Embryonic facial prominence (tissue), 1 donor: ENCODE measurements around the gene INSC.

Experiments
- DNase-seq: peaks from one replicate; pipeline ENCODE4 v3.0.0-alpha.2; 2016; ENCODE audit errors: extremely low spot score

Gene INSC

DNA sequence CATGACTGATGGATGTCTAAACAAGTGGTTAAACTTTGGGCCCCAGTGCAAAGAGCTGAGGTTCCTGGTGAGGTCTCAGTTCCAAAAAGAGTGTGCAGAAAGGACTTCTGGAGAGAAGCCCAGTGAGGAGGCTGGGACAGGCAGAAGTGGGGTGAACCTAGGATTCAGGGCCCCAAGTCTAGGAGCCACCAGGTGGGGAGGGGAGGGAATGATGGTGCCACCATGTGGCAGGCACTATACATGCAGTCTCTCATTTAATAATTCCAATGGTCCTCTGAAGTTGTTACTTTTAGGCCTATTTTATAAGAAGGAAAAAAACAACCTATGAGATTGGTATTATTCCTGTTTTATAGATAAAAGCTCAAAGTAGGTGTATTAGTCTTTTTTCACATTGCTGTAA is 102.0 kb downstream of the INSC start:
- no peak for DNase-seq

DNA sequence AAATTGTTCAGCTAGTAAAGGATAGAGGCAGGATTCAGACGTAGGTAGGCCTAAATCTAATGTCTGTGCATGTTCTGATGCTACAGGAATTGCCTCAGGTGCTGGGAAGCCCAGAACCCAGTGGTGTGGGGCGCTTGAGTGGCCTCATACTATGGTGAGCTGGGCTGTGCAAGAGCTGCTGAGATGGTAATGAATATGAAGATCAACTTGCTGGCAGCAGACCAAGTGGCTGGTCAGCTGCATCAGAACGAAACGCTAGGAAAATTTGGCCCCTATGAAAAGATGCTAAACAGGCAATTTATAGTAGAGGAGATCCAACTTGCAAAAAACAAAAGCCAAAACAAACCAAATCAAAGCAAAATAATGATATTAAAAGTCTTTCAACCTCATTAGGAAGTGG is 102.7 kb downstream of the INSC start:
- DNase-seq: no peak

DNA sequence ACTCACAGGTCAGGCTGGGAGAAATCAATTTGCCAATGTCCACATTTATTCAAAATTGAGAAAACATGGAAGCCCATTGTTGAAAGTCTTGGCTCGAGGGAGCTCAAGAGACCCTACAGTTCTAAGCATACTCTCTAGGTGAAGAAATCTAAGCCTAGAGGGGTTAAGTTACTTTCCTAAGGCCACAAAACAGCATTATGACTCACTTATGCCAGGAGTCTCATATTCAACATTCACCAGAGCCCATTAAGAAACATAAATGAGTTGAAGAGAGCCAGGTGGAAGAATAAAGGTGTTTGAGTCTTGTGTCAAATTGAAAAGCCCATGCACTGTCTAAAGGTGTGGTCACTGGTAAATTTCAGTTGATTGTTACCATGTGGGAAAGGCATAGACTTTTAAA is 108.1 kb downstream of the INSC start:
- no peak for DNase-seq

DNA sequence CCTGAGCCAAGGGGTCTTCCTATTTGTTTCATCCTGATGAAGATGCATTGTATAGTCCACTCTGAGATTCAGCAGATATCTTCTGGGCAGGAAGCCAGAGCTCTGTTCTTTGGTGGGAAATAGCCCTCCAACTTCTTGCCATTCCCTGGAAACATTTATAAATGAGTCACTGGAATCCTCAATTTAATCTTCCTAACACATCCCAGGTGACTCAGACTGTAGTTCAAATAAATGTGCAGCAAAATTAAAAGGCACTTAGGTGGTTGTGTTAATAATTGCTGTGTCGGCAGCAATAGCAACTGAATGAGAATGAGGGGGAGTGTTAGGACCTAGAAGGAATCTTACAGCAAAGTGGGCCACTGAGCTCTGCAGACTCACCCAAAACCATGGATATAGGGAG is 108.6 kb downstream of the INSC start:
- DNase-seq: no peak

DNA sequence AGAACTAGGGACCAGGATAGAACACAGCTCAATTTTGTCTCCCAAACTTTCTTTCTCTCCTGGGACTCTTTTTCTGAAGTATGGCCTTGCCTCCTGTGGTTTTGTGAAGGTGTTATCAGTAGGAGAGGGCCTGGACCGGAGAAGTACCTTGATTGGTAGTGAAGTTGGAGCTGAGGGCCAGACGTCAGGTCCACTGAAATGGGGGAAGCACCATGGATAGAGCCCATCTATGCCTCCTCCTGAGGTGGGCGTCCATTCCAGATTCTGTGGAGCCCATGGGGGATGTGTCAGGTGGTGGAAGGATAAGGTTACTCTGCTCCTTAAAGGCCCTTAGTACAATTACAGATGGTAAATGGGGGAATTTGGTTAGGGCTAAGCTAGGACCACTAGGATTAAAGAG is 109.7 kb downstream of the INSC start:
- DNase-seq: no peak

DNA sequence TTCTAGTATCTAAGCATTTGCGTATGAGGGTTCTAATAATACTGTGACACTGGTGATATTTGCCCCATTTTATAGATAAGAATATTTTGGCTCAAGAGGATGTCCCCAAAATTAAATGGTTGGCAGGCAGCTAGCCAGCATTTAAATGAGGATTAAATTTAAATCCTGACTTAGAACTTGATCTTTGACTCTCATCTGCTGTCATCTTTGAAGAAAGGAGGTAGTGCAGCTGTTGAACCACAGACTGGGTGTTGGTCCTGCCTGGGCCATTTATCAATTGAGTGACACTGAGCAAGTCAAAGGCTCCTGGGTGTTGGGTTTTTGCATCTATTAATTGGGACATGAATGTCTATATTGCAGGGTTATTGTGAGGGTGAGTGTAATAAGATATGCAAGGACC is 112.3 kb downstream of the INSC start:
- no peak for DNase-seq

DNA sequence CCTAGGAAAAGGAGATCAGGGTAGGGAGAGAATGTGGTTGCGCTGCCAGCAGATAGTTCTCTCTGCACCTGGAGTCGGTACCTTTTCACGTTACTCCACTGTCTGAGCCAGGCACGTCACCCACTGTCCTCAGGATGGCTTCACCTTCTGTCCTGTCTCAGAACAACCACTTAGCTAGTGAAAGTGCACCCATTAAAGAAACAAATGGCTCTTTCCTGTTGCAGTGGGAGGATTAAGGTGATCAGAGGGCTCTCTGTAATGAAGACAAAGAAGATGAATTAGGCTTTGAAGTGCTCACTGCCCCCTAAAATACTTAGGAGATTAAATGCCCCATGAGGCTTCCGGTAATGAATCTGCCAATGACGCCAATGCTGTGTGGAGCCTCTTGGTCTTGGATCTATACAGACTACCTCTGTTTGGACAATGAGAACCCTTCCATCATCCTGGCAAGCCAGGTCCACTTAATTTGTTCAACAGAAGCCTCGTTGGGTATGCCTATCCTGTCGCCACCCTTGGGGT is 113.7 kb downstream of the INSC start:
- DNase-seq: no peak

DNA sequence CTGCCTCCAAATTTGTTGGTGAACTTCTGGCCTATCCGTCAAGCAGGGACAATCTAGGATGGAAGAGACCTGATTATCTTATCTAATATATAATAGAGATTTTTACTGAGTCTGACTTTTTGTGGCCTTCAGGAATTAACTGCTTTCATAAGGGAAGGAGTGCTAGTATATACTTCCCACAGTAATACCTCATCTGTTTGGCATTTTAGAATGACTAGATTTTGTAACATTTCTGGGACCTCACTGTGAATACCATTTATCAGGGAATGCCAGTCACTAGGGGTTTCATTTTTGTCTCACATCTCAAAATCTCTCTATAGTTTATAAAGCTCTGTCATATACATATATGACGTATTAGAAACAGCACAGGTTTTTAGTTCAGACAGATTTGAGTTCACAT is 114.3 kb downstream of the INSC start:
- no peak for DNase-seq

DNA sequence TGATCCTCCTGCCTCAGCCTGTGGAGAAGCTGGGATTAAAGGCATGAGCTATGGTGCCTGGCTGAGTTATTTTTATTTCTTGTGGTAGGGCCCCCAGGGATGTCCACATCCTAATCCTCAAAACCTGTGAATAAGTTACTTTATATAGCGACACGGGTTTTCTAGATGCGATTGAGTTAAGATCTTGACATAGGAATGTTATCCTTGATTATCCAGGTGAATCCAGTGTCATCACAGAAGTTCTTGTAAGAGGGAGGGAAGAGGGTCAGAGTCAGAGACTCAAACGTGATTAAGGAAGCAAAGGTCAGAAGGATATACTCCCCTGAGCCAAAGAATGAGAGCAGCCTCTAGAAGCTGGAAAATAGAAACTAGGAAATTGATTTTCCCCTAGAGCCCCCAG is 117.8 kb downstream of the INSC start:
- DNase-seq: no peak

DNA sequence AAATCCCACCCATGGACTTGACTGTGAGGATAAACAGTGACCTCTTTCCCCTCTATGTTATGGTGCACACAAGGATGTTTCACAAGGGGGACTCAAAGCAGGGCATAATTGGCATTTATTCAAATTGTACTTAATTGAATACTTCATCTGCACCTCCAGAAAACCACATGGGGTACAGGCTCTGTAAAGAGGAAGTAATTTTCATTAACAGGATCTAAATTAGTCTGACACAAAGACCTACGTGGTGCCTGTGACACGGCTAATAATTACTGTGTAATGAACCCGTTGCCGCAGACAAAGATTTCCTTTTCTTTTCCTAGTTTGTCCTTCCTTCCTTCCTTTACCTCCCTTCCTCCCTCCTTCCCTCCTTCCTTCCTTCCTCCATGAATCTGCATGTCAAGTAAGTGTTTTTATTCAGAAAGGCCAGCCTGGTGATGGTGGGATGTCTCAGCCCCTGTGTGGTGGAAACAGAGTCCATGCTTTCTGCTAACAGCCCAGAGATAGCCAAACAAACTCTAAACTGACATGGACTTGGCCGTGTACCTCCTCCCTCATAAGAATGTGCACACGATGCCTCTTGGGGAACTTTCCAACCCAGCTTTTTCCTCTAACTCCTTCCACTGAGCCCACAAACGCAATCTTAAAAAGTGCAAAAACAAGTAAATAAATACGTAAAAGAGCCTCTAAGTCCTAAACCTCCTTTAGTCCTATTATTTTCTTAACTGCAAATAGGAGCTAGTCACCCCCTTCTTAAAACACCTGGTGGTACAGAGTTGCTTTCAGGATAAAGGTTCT is 118.8 kb downstream of the INSC start:
- DNase-seq: no peak

DNA sequence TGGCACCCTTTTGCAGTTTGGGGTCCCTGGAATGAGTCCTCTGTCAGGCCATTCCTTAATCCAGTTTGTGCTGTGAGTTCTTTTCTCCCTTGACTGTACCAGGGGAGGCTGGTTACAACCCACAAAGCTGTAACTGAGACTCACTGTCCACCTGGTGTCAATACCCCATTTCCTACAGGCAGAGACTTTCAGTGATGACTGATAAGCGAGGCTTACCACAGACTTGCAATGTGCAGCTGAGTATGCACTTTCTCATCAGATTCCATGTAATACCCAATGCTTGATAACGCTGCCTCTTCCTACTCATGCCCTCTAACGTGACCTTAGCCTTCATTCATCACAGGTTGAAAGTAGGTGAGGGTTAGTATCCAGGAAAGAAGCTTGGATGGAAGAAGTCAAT is 120.1 kb downstream of the INSC start:
- DNase-seq: no peak

DNA sequence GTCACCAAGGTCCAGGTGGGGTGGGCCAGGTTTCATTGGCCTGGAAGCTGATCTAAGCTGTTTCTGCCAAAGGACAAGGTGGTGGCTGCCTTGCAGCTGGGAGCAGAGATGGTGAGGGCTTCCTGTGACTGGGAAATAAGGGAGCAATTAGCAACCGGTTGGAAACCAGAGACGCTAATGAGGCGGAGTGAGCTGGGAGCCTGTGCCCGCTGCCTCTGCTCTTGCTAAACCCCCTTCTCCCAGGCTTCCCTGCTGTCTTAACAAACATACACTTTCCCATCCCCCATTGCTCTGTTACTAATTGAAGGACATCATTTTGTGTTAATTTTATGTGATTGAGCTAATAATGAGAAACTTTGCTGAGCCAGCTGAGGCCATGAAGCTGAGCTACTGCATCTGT is 121.8 kb downstream of the INSC start:
- no peak for DNase-seq

DNA sequence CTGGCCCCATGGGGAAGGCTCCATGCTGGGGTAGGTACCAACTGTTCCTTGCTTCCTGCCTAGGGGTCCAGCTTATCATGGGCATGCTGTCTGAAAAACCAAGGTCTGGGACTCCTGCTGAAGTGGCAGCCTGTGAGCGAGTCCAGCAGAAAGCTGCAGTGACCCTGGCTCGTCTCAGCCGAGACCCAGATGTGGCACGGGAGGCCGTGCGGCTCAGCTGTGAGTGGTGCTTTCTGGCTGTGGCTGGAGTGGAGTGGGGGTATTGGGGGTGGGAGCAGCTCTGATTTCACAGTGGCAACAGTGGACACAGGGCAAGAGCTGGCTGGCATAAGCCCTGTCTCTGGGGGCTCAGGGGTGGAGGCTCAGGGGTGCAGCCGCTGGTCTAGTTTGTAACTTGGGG is 124.1 kb downstream of the INSC start:
- no peak for DNase-seq

DNA sequence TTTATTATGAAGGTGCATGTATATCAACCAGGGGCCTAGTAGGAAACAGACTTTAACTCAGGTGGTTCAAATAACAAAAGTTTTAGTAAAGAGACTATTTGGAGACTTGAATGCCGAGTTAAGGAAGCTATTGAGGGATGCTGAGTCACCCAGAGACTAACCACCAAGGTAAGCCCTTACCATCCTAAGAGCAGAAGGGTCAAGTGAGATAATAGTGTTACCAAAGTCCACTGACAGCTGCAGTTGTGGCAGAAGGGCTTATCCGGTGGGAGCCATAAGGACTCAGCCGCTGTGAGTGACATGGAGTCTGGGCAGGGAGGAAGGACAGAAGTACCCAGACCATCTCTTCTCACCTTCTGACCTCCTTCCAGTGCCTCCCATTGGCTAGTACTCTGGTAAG is 134.0 kb downstream of the INSC start:
- no peak for DNase-seq

DNA sequence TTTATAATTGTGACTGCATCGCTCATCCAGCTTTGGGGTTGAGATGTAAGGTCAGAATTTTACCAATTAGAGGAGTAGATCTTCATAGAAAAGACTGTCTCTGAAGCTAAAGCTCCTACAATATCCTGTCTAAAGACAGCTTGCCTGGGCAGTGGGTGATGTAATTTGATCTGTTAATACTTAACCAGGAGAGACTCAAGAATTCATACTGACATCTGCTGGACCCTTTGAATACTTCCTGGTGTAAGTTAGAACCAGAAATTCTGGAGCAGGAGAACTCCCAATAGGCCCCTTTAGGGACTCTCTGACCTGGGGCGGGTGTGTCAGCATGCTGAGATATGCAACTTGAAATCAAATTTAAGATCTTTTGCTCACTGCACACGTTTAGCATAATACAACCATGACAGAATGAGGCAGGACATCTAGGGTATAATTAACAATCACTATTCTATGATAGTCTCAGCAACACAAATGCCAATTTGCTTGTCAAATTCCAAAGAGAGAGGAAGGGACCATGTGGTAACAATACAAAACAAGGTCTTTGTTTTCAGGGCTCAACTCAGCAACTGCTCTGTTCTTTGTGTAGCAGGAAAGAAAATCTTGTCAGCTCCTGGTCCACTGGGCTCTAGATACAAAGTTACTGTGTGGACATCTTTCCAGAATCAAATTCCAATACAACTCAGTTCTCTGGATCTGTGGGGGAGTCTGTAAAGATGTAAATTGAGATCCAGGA is 143.9 kb downstream of the INSC start:
- DNase-seq: no peak

DNA sequence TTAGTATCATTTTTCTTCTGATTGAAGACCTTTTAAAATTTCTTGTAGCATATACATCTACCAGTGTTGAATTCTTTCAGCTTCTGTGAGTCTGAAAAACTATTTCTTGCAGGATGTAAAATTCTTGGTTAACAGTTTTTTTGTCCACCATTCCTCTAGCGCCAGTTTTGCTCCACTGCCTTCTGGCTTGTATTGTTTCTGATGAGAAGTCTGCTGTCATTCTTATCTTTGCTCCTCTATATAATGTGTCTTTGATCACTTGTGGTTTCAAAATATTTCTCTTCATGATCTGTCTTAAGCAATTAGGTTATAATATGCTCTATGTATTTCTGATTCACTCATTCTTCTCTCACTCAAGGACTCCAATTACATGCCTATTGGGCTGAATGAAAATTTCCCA is 152.3 kb downstream of the INSC start:
- DNase-seq: no peak

DNA sequence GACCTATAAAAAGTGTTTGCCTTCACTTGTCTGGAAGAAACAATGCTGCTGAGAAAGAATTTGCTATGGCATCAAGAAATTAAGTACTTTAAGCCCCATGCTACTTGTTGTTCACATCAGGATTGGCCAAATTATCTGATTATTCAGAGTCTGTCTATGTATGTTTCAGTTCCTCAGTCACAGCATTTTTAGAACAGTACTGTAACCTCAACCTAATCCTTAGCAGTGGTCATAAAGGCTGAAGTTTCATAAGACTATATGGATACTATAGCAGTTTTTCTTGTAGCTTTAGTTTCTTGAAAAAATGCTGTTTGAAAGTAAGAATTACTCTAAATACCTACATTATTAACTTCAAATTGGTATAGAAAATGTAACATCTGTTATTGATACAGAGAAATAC is 153.9 kb downstream of the INSC start:
- no peak for DNase-seq

DNA sequence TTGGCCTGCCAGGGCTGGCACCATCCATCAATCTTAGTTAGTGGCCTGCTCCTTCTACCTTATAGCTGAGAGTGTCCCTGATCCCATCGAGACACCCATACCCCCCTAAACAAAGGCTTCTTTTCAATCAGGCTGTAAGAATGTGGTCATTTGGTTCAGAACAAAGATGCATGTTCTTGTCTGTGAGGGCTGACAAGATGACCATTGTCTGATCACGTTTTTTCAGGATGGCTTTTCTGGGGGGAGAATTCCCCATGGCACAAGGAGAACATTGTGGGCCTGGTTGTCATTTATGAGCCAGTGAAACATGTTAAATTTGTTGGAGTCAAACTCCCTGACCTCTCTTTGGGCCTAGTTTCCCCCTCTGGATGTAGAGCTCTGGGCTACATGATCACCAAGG is 160.4 kb downstream of the INSC start:
- no peak for DNase-seq

DNA sequence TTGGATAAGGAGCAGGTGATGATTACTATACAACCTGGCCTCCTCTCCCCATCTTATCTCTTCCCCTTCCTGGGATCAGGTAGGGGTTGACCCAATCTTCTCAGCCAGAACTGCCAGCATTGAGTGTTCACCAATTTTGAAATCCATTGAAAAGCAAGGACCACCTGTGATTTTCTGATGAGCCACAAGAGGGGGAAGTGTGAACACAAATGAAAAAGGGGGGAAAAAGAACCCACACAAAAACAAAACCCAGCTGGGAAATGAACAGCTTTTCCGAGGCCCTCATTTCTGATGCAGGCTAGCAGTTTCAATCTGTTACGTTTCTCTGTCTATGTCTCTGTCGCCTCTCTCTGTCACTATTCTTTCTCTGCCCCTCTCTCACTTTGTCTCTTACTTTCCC is 161.9 kb downstream of the INSC start:
- peak; percentile 27 for DNase-seq

DNA sequence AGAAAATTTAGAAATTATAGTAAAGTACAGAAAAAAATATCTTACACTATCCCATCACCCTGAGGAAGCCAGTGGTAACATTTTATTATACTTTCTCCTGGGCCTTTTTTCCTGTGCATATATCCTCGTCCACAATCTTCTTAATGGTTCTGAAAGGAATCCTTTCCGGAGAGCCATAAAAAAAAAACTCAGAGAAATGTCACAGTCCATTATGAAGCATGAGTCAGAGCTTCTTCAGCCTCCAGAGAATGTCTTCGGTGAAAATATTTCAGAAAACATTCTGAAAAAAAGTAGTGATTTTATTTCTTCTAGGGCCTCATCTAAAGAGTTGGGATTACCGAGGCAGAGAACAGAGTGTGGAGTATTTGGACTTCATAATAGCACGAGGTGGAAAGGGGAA is 163.4 kb downstream of the INSC start:
- DNase-seq: no peak

DNA sequence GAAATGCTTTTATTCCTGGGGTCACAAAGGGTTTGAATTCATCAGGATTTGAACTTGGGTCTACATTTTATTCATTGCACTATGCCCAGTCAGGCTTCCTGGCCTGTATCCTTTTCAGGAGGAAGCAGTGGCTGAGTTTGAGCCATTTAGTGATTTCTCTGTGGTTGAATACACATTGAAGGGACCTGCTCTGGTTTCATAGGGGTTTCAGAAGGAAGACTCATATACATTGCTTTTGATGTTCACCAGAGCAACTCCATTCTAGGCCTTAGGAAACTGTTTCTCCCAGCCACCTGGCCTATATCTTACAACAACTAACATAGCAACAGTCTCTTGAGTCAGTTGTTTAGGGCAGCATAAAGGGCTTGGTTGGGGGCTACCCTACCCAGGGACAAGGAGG is 165.7 kb downstream of the INSC start:
- DNase-seq: no peak

DNA sequence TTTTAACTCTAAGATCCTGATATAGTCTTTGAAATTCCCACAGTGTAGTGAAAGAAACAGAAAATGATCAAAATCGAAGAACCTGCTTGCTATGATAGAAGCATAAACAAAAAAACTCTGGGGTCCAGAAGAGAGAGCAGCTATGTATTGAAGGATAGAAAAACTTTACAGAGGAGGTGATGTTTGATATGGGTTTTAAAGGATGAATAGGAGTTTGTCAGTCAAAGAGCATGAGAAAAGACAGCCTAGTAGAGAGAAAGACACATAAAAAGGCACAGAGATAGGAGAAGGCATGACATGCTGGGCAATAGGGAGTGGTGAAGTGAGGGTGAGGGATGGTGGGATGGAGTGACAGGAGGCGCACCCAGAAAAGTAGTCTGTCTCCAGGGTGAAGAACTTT is 168.0 kb downstream of the INSC start:
- DNase-seq: no peak

DNA sequence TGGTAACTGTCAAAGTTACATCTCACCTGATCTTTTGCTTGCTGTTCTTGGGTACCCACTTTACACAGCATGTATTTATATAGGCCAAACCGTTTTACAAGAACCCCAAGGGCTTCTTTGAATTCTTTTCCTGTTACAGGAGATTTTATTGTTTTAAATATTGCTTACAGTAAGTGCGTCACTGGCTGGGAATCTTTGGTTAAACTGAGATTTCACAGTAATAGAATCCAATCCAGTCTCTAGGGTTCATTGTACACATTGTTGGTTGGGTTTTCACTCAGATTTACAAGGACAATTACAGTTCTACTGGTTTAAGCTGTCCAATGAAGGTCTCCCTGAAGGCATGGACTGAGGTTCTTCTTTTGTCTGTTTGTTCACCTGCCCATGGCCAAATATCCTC is 171.7 kb downstream of the INSC start:
- no peak for DNase-seq
